Measurements from ENCODE around the gene ZBTB26.
A peak's percentile ranks its signal among the peaks of the same experiment; 100 is the strongest.

- TF ChIP-seq CTCF (IDR thresholded peaks at IDR 0.05) (no peak), POLR2AphosphoS5 (IDR thresholded peaks at IDR 0.05) (peak in 1 of 3 donors; percentile 15), POLR2A (IDR thresholded peaks at IDR 0.05) (no peak)
Measured at GRCh38 chr9:122975196-122975595, 43.9 kb upstream of the ZBTB26 start.
